HepG2 (cell line): ENCODE data around the gene LUZP1. TPM values are rescaled to one million over a fixed set of nuclear protein-coding genes. Genes with fewer than 3 reads are reported as not detected.

ENCODE experiments used
- CEBPB ChIP-seq: IDR thresholded peaks from 2 replicates; pipeline ENCODE4 v1.6.1; 2011; ENCODE audit warnings: low read depth, low read length, improper control_type of control experiment, borderline replicate concordance
- CHD4 ChIP-seq: fragments of 200-600 bp; sonication (generic); IDR thresholded peaks from 2 replicates; pipeline ENCODE4 v1.7.0; 2017; ENCODE audit warnings: mild to moderate bottlenecking, low read length, borderline replicate concordance
- GATAD2A ChIP-seq: IDR thresholded peaks from 2 replicates; pipeline ENCODE4 v1.6.1; 2016
- IKZF4 ChIP-seq: sonication (generic); formaldehyde crosslinking; IDR thresholded peaks from 2 replicates; pipeline ENCODE4 v1.5.1; 2020; ENCODE audit warnings: borderline replicate concordance, mild to moderate bottlenecking, low read depth, missing genetic modification reagents; ENCODE audit errors: not compliant biosample characterization
- KLF12 ChIP-seq: sonication (generic); formaldehyde crosslinking; IDR thresholded peaks from 2 replicates; pipeline ENCODE4 v1.4.0; 2020; ENCODE audit warnings: missing genetic modification reagents, borderline replicate concordance
- KMT2B ChIP-seq: IDR thresholded peaks from 2 replicates; pipeline ENCODE4 v1.6.1; 2016; ENCODE audit warnings: missing genetic modification reagents, missing compliant biosample characterization
- PAF1 ChIP-seq: IDR thresholded peaks from 2 replicates; pipeline ENCODE4 v1.6.1; 2016; ENCODE audit warnings: missing genetic modification reagents, missing compliant biosample characterization
- SETDB1 ChIP-seq: sonication (generic); formaldehyde crosslinking; IDR thresholded peaks from 2 replicates; pipeline ENCODE4 v1.5.1; 2020; ENCODE audit warnings: missing genetic modification reagents, mild to moderate bottlenecking, borderline replicate concordance
- ZNF572 ChIP-seq: sonication (generic); formaldehyde crosslinking; IDR thresholded peaks from 2 replicates; pipeline ENCODE4 v1.5.1; 2020; ENCODE audit warnings: mild to moderate bottlenecking, missing genetic modification reagents
- ZNF644 ChIP-seq: IDR thresholded peaks from 2 replicates; pipeline ENCODE4 v1.6.1; 2016; ENCODE audit warnings: low read depth
- ZNF775 ChIP-seq: sonication (generic); formaldehyde crosslinking; IDR thresholded peaks from 2 replicates; pipeline ENCODE4 v1.4.0; 2020; ENCODE audit warnings: missing genetic modification reagents, mild to moderate bottlenecking, moderate library complexity, borderline replicate concordance
- ZNF777 ChIP-seq: sonication (generic); formaldehyde crosslinking; IDR thresholded peaks from 2 replicates; pipeline ENCODE4 v1.4.0; 2020; ENCODE audit warnings: missing genetic modification reagents
- polyA plus RNA-seq, 8 experiments: library from polyadenylated mRNA; depleted of rRNA in 3 of 8; stranded (reverse) in 7 of 8; unstranded in 1 of 8; fragments of >200 nt; fragmentation: Illumina TruSeq in 4 of 8; extraction: Trizol in 4 of 8; gene quantifications; 2 replicates each; pipeline versions ENCODE4 v1.2.1 to v1.2.3, GENCODE V29; 2011 to 2016; ENCODE audit warnings: low read depth in 4 of 8, missing spikeins in 1 of 8, mixed read lengths in 1 of 8; ENCODE audit not compliant: insufficient read depth in 1 of 8
- total RNA-seq, 5 experiments: library from RNA; depleted of rRNA; stranded (reverse); fragments of >200 nt; fragmentation: Illumina TruSeq; extraction: Trizol; gene quantifications; 2 replicates each; pipeline ENCODE4 v1.2.3, GENCODE V29; 2016; ENCODE audit warnings: low read depth in 1 of 5
- TF ChIP-seq, protein P1 (sequence below): sonication (generic); formaldehyde crosslinking; IDR thresholded peaks from 2 replicates; pipeline ENCODE4 v1.4.0; 2020; ENCODE audit warnings: missing genetic modification reagents, borderline replicate concordance
- TF ChIP-seq, protein P2 (sequence below): sonication (generic); formaldehyde crosslinking; IDR thresholded peaks from 2 replicates; pipeline ENCODE4 v1.4.0; 2020; ENCODE audit warnings: mild to moderate bottlenecking, missing genetic modification reagents
- TF ChIP-seq, protein P3 (sequence below): sonication (generic); formaldehyde crosslinking; IDR thresholded peaks from 2 replicates; pipeline ENCODE4 v1.5.1; 2020; ENCODE audit warnings: mild to moderate bottlenecking, missing genetic modification reagents, moderate library complexity
- TF ChIP-seq, protein P4 (sequence below): sonication (generic); formaldehyde crosslinking; IDR thresholded peaks from 2 replicates; pipeline ENCODE4 v1.5.0; 2020; ENCODE audit warnings: mild to moderate bottlenecking, missing genetic modification reagents, borderline replicate concordance
- TF ChIP-seq, protein P5 (sequence below): sonication (generic); formaldehyde crosslinking; IDR thresholded peaks from 2 replicates; pipeline ENCODE4 v1.8.1; 2023; ENCODE audit warnings: mild to moderate bottlenecking, inconsistent platforms, moderate library complexity, missing genetic modification reagents, borderline replicate concordance

The LUZP1 gene
- total and polyA plus RNA-seq, 2 of the 13 experiments (the other 11 are each of a cell fraction or from before 2014, with no cell fraction given), result 6.9 to 12.7 TPM

DNA sequence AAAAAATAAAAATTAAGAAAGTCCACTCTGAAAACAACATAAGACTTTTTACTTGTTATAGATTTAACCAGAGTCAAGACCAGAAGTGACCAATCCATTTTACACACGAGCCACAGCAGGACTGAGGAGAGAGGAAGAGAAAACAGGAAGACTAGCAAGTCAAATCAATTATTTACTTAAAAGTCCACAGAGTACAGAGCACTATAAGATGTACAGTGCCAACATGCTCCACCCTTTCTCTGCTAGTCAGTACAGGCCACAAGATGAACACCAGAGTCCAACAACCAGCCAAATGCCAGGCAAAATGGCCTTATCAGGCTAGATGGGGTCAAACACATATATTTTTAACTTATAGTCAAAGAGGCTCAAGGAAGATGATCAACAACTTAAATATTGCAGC is 19.5 kb downstream of the LUZP1 start (continued):
- TF ChIP-seq, protein P1, sequence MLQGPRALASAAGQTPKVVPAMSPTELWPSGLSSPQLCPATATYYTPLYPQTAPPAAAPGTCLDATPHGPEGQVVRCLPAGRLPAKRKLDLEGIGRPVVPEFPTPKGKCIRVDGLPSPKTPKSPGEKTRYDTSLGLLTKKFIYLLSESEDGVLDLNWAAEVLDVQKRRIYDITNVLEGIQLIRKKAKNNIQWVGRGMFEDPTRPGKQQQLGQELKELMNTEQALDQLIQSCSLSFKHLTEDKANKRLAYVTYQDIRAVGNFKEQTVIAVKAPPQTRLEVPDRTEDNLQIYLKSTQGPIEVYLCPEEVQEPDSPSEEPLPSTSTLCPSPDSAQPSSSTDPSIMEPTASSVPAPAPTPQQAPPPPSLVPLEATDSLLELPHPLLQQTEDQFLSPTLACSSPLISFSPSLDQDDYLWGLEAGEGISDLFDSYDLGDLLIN (CRISPR knock-in tag), result no peak
- TF ChIP-seq ZNF644 (CRISPR knock-in tag) (peak; percentile 43; the same call in 1 of the 2 replicates), ZNF572 (no peak), CEBPB (no peak), KMT2B (CRISPR knock-in tag) (0 out of 2 replicates have a peak, but pooled peaks have one; percentile 41), IKZF4 (CRISPR knock-in tag) (peak; percentile 95), CHD4 (no peak), ZNF775 (CRISPR knock-in tag) (no peak), KLF12 (CRISPR knock-in tag) (no peak), ZNF777 (no peak), PAF1 (no peak), GATAD2A (CRISPR knock-in tag) (peak; percentile 79), SETDB1 (CRISPR knock-in tag) (no peak)
- TF ChIP-seq, protein P2, sequence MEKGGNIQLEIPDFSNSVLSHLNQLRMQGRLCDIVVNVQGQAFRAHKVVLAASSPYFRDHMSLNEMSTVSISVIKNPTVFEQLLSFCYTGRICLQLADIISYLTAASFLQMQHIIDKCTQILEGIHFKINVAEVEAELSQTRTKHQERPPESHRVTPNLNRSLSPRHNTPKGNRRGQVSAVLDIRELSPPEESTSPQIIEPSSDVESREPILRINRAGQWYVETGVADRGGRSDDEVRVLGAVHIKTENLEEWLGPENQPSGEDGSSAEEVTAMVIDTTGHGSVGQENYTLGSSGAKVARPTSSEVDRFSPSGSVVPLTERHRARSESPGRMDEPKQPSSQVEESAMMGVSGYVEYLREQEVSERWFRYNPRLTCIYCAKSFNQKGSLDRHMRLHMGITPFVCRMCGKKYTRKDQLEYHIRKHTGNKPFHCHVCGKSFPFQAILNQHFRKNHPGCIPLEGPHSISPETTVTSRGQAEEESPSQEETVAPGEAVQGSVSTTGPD (CRISPR knock-in tag), result no peak
- TF ChIP-seq, protein P3, sequence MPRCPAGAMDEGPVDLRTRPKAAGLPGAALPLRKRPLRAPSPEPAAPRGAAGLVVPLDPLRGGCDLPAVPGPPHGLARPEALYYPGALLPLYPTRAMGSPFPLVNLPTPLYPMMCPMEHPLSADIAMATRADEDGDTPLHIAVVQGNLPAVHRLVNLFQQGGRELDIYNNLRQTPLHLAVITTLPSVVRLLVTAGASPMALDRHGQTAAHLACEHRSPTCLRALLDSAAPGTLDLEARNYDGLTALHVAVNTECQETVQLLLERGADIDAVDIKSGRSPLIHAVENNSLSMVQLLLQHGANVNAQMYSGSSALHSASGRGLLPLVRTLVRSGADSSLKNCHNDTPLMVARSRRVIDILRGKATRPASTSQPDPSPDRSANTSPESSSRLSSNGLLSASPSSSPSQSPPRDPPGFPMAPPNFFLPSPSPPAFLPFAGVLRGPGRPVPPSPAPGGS (CRISPR knock-in tag), result no peak
- TF ChIP-seq, protein P4, sequence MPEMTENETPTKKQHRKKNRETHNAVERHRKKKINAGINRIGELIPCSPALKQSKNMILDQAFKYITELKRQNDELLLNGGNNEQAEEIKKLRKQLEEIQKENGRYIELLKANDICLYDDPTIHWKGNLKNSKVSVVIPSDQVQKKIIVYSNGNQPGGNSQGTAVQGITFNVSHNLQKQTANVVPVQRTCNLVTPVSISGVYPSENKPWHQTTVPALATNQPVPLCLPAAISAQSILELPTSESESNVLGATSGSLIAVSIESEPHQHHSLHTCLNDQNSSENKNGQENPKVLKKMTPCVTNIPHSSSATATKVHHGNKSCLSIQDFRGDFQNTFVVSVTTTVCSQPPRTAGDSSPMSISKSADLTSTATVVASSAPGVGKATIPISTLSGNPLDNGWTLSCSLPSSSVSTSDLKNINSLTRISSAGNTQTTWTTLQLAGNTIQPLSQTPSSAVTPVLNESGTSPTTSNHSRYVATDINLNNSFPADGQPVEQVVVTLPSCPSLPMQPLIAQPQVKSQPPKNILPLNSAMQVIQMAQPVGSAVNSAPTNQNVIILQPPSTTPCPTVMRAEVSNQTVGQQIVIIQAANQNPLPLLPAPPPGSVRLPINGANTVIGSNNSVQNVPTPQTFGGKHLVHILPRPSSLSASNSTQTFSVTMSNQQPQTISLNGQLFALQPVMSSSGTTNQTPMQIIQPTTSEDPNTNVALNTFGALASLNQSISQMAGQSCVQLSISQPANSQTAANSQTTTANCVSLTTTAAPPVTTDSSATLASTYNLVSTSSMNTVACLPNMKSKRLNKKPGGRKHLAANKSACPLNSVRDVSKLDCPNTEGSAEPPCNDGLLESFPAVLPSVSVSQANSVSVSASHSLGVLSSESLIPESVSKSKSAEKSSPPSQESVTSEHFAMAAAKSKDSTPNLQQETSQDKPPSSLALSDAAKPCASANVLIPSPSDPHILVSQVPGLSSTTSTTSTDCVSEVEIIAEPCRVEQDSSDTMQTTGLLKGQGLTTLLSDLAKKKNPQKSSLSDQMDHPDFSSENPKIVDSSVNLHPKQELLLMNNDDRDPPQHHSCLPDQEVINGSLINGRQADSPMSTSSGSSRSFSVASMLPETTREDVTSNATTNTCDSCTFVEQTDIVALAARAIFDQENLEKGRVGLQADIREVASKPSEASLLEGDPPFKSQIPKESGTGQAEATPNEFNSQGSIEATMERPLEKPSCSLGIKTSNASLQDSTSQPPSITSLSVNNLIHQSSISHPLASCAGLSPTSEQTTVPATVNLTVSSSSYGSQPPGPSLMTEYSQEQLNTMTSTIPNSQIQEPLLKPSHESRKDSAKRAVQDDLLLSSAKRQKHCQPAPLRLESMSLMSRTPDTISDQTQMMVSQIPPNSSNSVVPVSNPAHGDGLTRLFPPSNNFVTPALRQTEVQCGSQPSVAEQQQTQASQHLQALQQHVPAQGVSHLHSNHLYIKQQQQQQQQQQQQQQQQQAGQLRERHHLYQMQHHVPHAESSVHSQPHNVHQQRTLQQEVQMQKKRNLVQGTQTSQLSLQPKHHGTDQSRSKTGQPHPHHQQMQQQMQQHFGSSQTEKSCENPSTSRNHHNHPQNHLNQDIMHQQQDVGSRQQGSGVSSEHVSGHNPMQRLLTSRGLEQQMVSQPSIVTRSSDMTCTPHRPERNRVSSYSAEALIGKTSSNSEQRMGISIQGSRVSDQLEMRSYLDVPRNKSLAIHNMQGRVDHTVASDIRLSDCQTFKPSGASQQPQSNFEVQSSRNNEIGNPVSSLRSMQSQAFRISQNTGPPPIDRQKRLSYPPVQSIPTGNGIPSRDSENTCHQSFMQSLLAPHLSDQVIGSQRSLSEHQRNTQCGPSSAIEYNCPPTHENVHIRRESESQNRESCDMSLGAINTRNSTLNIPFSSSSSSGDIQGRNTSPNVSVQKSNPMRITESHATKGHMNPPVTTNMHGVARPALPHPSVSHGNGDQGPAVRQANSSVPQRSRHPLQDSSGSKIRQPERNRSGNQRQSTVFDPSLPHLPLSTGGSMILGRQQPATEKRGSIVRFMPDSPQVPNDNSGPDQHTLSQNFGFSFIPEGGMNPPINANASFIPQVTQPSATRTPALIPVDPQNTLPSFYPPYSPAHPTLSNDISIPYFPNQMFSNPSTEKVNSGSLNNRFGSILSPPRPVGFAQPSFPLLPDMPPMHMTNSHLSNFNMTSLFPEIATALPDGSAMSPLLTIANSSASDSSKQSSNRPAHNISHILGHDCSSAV (CRISPR knock-in tag), result no peak
- TF ChIP-seq, protein P5, sequence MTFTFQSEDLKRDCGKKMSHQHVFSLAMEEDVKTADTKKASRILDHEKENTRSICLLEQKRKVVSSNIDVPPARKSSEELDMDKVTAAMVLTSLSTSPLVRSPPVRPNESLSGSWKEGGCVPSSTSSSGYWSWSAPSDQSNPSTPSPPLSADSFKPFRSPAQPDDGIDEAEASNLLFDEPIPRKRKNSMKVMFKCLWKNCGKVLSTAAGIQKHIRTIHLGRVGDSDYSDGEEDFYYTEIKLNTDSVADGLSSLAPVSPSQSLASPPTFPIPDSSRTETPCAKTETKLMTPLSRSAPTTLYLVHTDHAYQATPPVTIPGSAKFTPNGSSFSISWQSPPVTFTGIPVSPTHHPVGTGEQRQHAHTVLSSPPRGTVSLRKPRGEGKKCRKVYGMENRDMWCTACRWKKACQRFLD (CRISPR knock-in tag), result no peak
